ENCODE measurements around the gene TMEM92. TPM values are rescaled to one million over a fixed set of nuclear protein-coding genes. Genes with fewer than 3 reads are reported as not detected.

The TMEM92 gene
- total and polyA plus RNA-seq, 12 donors = 0.06 to 0.13 TPM; not detected in 10

- Histone ChIP-seq H3K4me1 (replicated peaks in 1 of 2) (no peaks in the 10 kb centered on the region), H3K9me3 (replicated peaks in 1 of 3) (no peaks in the 10 kb centered on the region), H3K4me3 (no peak overlapping the region), H3K27ac (no peak overlapping the region), H3K36me3 (replicated peaks in 1 of 2) (no peaks in the 10 kb centered on the region), H3K27me3 (peaks cover 14% of the 10 kb centered on the region)
- TF ChIP-seq, protein P1, sequence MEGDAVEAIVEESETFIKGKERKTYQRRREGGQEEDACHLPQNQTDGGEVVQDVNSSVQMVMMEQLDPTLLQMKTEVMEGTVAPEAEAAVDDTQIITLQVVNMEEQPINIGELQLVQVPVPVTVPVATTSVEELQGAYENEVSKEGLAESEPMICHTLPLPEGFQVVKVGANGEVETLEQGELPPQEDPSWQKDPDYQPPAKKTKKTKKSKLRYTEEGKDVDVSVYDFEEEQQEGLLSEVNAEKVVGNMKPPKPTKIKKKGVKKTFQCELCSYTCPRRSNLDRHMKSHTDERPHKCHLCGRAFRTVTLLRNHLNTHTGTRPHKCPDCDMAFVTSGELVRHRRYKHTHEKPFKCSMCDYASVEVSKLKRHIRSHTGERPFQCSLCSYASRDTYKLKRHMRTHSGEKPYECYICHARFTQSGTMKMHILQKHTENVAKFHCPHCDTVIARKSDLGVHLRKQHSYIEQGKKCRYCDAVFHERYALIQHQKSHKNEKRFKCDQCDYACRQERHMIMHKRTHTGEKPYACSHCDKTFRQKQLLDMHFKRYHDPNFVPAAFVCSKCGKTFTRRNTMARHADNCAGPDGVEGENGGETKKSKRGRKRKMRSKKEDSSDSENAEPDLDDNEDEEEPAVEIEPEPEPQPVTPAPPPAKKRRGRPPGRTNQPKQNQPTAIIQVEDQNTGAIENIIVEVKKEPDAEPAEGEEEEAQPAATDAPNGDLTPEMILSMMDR (IDR thresholded peaks at IDR 0.05) = no peak
- TF ChIP-seq POLR2A (IDR thresholded peaks at IDR 0.05) = no peak
- 69 to 83% (median 77%) methylated on average over 6 of the region's 6 CpGs for WGBS, 4 donors
- intact Hi-C loops (cut with DNase I) = no loop called here
- DNase-seq = no peak
These were observed 29.5 kb upstream of the TMEM92 start for GRCh38 chr17:50244771-50245170.

- Histone ChIP-seq H3K4me3 (no peak overlapping the region), H3K36me3 (replicated peaks in 1 of 2) (no peaks in the 10 kb centered on the region), H3K9me3 (replicated peaks in 1 of 3) (no peaks in the 10 kb centered on the region), H3K4me1 (replicated peaks in 1 of 2) (no peaks in the 10 kb centered on the region), H3K27me3 (peaks cover 6% of the 10 kb centered on the region), H3K27ac (no peak overlapping the region)
- intact Hi-C loops (cut with DNase I) = no loop called here
- TF ChIP-seq, protein P1 (IDR thresholded peaks at IDR 0.05) = no peak
- TF ChIP-seq POLR2A (IDR thresholded peaks at IDR 0.05) = no peak
- DNase-seq = no peak
- WGBS, 4 donors = 64 to 100% (median 70%) methylated on average over 2 of the region's 2 CpGs
These were observed 26.0 kb upstream of the TMEM92 start for GRCh38 chr17:50248255-50248654.

DNA sequence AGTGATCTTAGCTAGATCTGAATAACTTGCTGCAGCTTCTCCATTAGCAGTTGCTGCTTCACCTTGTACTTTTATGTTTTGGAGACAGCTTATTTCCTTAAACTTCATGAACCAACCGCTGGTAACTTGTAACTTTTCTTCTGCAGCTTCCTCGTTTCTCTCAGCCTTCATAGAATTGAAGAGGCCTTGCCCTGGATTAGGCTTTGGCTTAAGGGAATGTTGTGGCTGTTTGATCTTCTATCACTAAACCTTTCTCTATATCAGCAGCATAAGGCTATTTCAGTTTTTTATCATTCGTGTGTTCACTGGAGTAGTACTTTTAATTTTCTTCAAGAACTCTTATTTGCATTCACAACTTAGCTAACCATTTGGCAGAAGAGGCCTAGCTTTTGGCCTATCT, 21.5 kb upstream of the TMEM92 start:
- Histone ChIP-seq H3K9me3 (replicated peaks in 1 of 3) (no peaks in the 10 kb centered on the region), H3K4me3 (no peak overlapping the region), H3K36me3 (replicated peaks in 1 of 2) (no peaks in the 10 kb centered on the region), H3K27ac (no peak overlapping the region), H3K27me3 (peaks cover 6% of the 10 kb centered on the region), H3K4me1 (replicated peaks in 1 of 2) (no peaks in the 10 kb centered on the region)
- intact Hi-C loops (cut with DNase I) = no loop called here
- 64 to 74% (median 69%) methylated on average over 3 of the region's 3 CpGs for whole genome bisulfite sequencing, 4 donors
- TF ChIP-seq, protein P1 (IDR thresholded peaks at IDR 0.05) = no peak
- no peak for TF ChIP-seq POLR2A (IDR thresholded peaks at IDR 0.05)
- DNase-seq = no peak

DNA sequence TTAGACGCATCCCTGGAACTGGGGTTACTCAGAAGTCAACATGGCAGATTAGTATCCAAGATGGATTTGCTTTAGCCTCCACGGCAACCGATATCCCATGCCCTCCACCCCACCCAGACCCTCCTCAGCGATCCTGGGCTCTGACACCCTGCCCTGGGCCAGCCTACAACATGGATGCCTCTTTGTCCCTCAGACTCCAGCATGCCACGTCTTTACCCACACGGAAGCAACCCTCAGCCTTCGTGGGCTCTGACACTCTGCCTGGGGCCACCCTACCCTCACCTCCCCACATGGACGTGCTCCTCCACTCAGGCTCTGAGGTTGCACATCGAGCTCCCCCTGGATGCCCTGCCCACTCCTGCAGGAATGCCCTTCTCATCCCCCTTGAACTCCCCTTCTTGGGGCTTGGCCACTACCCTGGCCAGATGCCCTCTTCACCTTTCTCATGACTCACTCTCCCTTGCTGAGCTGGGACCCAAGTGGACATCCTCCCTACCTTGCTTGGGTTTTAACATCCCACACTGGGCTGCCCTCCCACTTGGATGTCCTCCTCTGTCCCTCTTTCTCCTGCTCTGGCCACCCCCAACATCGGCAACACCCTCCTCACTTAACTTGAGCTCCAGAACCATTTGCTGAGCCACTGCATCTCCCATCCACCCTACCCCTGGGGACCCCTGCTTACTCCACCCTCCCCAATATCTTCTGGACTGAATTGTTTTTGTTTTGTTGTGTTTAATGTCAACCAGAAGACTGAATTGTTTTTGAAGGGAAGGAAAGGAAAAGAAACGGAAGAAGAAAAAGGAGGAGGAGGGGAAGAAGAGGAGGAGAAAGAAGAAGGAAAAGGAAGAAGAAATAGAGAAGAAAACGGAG, 18.3 kb upstream of the TMEM92 start:
- no peak for TF ChIP-seq POLR2A (IDR thresholded peaks at IDR 0.05)
- TF ChIP-seq, protein P1 (IDR thresholded peaks at IDR 0.05) = no peak
- H3K27me3 ChIP-seq = no peaks in the 10 kb centered on the region
- WGBS, 4 donors = 69 to 82% (median 74%) methylated on average over 11 to 12 of the region's 12 CpGs
- H3K27ac ChIP-seq = no peak overlapping the region
- H3K4me1 ChIP-seq (replicated peaks in 1 of 2) = no peaks in the 10 kb centered on the region
- DNase-seq = peak in 2 of 7 donors; percentile 9 to 31
- intact Hi-C loops (cut with DNase I) = no loop called here
- no peak overlapping the region for H3K4me3 ChIP-seq
- no peaks in the 10 kb centered on the region for H3K9me3 ChIP-seq (replicated peaks in 1 of 3)
- no peaks in the 10 kb centered on the region for H3K36me3 ChIP-seq (replicated peaks in 1 of 2)

All from adrenal gland (tissue), 12 donors.